Measurements from ENCODE around the gene UROC1. TPM values are rescaled to one million over a fixed set of nuclear protein-coding genes. Genes with fewer than 3 reads are reported as not detected.

UROC1 gene
- total and polyA plus RNA-seq, 2 of the 13 experiments (the other 11 are each of a cell fraction or from before 2014, with no cell fraction given), result 0.71 to 1.3 TPM

- no peaks in the 10 kb centered on the region for H3K9me3 ChIP-seq (ENCODE audit: low read length)
- TF ChIP-seq HOXA5 (CRISPR knock-in tag; IDR thresholded peaks at IDR 0.05), result no peak
- TF ChIP-seq ZNF83 (CRISPR knock-in tag; IDR thresholded peaks at IDR 0.05; ENCODE audit: borderline replicate concordance), result no peak
- TF ChIP-seq ZC3H4 (CRISPR knock-in tag; IDR thresholded peaks at IDR 0.05; ENCODE audit: borderline replicate concordance), result no peak
- H3K4me2 ChIP-seq (ENCODE audit: low read depth, low read length), result no peak overlapping the region
- intact Hi-C loops (cut with micrococcal nuclease; ENCODE audit: unreplicated experiment) (no loop called here), in situ Hi-C loops (cut with HindIII; ENCODE audit: extremely low pct_ligation_motif_present, low pct_unique_long_range_greater_than_20kb) (no loop called here)
- no peak overlapping the region for H2AFZ ChIP-seq (ENCODE audit: low read length)
- peaks cover 41 to 85% of the 10 kb centered on the region in 2 experiments for H3K36me3 ChIP-seq (replicated peaks in 1 of 2; ENCODE audit: control insufficient read depth in 1 of 2, insufficient read depth in 2 of 2, low read length in 2 of 2)
- CTCF ChIA-PET (ENCODE audit: low intra/inter-chr PET ratio, low total read pairs), result no interaction called here
- H3K4me1 ChIP-seq (ENCODE audit: insufficient read depth, low read length), result peaks cover 4% of the 10 kb centered on the region
- no peak for ATAC-seq
- H3K27ac ChIP-seq (ENCODE audit: extremely low read length, insufficient read depth, low read length), result no peak overlapping the region
- H3K4me3 ChIP-seq (replicated peaks in 1 of 3; ENCODE audit: insufficient read depth in 1 of 3, low read depth in 2 of 3, low read length in 3 of 3), result no peak overlapping the region
- DNase-seq (ENCODE audit: low spot score), result no peak
- 97% methylated on average over 7 of the region's 7 CpGs for WGBS (ENCODE audit: low lambda C conversion rate)
- peaks cover 14% of the 10 kb centered on the region for H3K79me2 ChIP-seq (ENCODE audit: insufficient read depth, low read length)
- FAIRE-seq, result no peak
- H3K27me3 ChIP-seq (ENCODE audit: control insufficient read depth in 1 of 2, insufficient read depth in 2 of 2, low read length in 2 of 2), result no peaks in the 10 kb centered on the region
- POLR2A ChIA-PET, result interaction anchor here (1.4 kb wide), 1 partner anchor 13 kb away, joined by 3 read pairs; no protein-coding TSS in a partner anchor
- H3K9ac ChIP-seq (ENCODE audit: insufficient read depth, low read depth, low read length), result no peak overlapping the region
- 0 out of 2 replicates have a peak, but pooled peaks cover 7% of the 10 kb centered on the region for H4K20me1 ChIP-seq (ENCODE audit: insufficient read depth, low read length)
- no TSS peak for BruUV-seq (replicated peaks)
Measured at GRCh38 chr3:126459111-126459762, 58.3 kb downstream of the UROC1 start.

- Histone ChIP-seq H3K79me2 (ENCODE audit: insufficient read depth, low read length) (peaks cover 15% of the 10 kb centered on the region), H2AFZ (ENCODE audit: low read length) (no peak overlapping the region), H4K20me1 (ENCODE audit: insufficient read depth, low read length) (0 out of 2 replicates have a peak, but pooled peaks cover 3% of the 10 kb centered on the region), H3K4me3 (replicated peaks in 1 of 3; ENCODE audit: insufficient read depth in 1 of 3, low read depth in 2 of 3, low read length in 3 of 3) (no peak overlapping the region), H3K27ac (ENCODE audit: extremely low read length, insufficient read depth, low read length) (no peak overlapping the region), H3K36me3 (replicated peaks in 1 of 2; ENCODE audit: control insufficient read depth in 1 of 2, insufficient read depth in 2 of 2, low read length in 2 of 2) (peaks cover 37 to 85% of the 10 kb centered on the region in 2 experiments), H3K27me3 (ENCODE audit: control insufficient read depth in 1 of 2, insufficient read depth in 2 of 2, low read length in 2 of 2) (no peaks in the 10 kb centered on the region), H3K9ac (ENCODE audit: insufficient read depth, low read depth, low read length) (no peak overlapping the region), H3K4me2 (ENCODE audit: low read depth, low read length) (no peak overlapping the region), H3K4me1 (ENCODE audit: insufficient read depth, low read length) (no peaks in the 10 kb centered on the region), H3K9me3 (ENCODE audit: low read length) (no peaks in the 10 kb centered on the region)
- DNase-seq (ENCODE audit: low spot score) (no peak), ATAC-seq (peak; percentile 22; the same call in 2 of the 3 replicates), FAIRE-seq (no peak)
- intact Hi-C loops (cut with micrococcal nuclease; ENCODE audit: unreplicated experiment), result no loop called here
- POLR2A ChIA-PET, result interaction anchor here (1.5 kb wide), 1 partner anchor 13 kb away, joined by 3 read pairs; no protein-coding TSS in a partner anchor
- in situ Hi-C loops (cut with HindIII; ENCODE audit: extremely low pct_ligation_motif_present, low pct_unique_long_range_greater_than_20kb), result no loop called here
- no peak for TF ChIP-seq KDM6A (CRISPR knock-in tag; IDR thresholded peaks at IDR 0.05; ENCODE audit: low read depth)
- TF ChIP-seq ZNF556 (CRISPR knock-in tag; IDR thresholded peaks at IDR 0.05; ENCODE audit: borderline replicate concordance), result no peak
- no peak for TF ChIP-seq ZSCAN12 (CRISPR knock-in tag; IDR thresholded peaks at IDR 0.05)
- TF ChIP-seq TRIM24 (CRISPR knock-in tag; IDR thresholded peaks at IDR 0.05), result no peak
- no peak for TF ChIP-seq GATAD2A (CRISPR knock-in tag; IDR thresholded peaks at IDR 0.05)
- TF ChIP-seq ZNF747 (CRISPR knock-in tag; IDR thresholded peaks at IDR 0.05; ENCODE audit: borderline replicate concordance), result no peak
- no peak for TF ChIP-seq FOXJ3 (CRISPR knock-in tag; IDR thresholded peaks at IDR 0.05; ENCODE audit: borderline replicate concordance)
- no peak for TF ChIP-seq PRMT3 (CRISPR knock-in tag; IDR thresholded peaks at IDR 0.05; ENCODE audit: borderline replicate concordance, low read depth)
- TF ChIP-seq GFI1 (CRISPR knock-in tag; IDR thresholded peaks at IDR 0.05; ENCODE audit: borderline replicate concordance), result no peak
- TF ChIP-seq CREM (IDR thresholded peaks at IDR 0.05), result no peak
- no peak for TF ChIP-seq CREM (CRISPR knock-in tag; IDR thresholded peaks at IDR 0.05)
- no peak for TF ChIP-seq PCBP2 (optimal IDR thresholded peaks at IDR 0.05; ENCODE audit: low read depth, low read length, poor library complexity, severe bottlenecking)
- no peak for TF ChIP-seq ZNF790 (CRISPR knock-in tag; IDR thresholded peaks at IDR 0.05; ENCODE audit: borderline replicate concordance)
- no peak for TF ChIP-seq ZNF180 (CRISPR knock-in tag; IDR thresholded peaks at IDR 0.05; ENCODE audit: borderline replicate concordance, low read depth)
- TF ChIP-seq ZNF589 (CRISPR knock-in tag; conservative IDR thresholded peaks at IDR 0.05), result no peak
- no peak for TF ChIP-seq ZNF143 (CRISPR knock-in tag; IDR thresholded peaks at IDR 0.05)
- 86% methylated on average over 9 of the region's 12 CpGs for WGBS (ENCODE audit: low lambda C conversion rate)
- no TSS peak for BruUV-seq (replicated peaks)
- CTCF ChIA-PET (ENCODE audit: low intra/inter-chr PET ratio, low total read pairs), result no interaction called here
Measured at GRCh38 chr3:126456766-126457388, 60.7 kb downstream of the UROC1 start.
